Mucosa of stomach (tissue), 1 donor: ENCODE results near the gene MBLAC2.
A peak's percentile ranks its signal among the peaks of the same experiment; 100 is the strongest.

Experiments
- H3K27me3 ChIP-seq: one replicate; pipeline ENCODE4 v1.7.0; 2013; ENCODE audit warnings: mild to moderate bottlenecking, low read length; ENCODE audit not compliant: control insufficient read depth, insufficient read depth
- H3K36me3 ChIP-seq: one replicate; pipeline ENCODE4 v1.7.0; 2013; ENCODE audit warnings: low read length; ENCODE audit not compliant: control insufficient read depth, insufficient read depth
- H3K4me1 ChIP-seq: one replicate; pipeline ENCODE4 v1.7.0; 2013; ENCODE audit warnings: mild to moderate bottlenecking, low read length; ENCODE audit not compliant: control insufficient read depth, insufficient read depth
- H3K4me3 ChIP-seq: one replicate; pipeline ENCODE4 v1.7.0; 2013; ENCODE audit warnings: low read length
- H3K9ac ChIP-seq: one replicate; pipeline ENCODE4 v1.7.0; 2013; ENCODE audit warnings: mild to moderate bottlenecking, low read length, moderate library complexity
- H3K9me3 ChIP-seq: one replicate; pipeline ENCODE4 v1.7.0; 2013; ENCODE audit warnings: mild to moderate bottlenecking, low read length, moderate library complexity; ENCODE audit not compliant: control insufficient read depth
- donor health status: Pancreatic carcinoma.

MBLAC2 gene

DNA sequence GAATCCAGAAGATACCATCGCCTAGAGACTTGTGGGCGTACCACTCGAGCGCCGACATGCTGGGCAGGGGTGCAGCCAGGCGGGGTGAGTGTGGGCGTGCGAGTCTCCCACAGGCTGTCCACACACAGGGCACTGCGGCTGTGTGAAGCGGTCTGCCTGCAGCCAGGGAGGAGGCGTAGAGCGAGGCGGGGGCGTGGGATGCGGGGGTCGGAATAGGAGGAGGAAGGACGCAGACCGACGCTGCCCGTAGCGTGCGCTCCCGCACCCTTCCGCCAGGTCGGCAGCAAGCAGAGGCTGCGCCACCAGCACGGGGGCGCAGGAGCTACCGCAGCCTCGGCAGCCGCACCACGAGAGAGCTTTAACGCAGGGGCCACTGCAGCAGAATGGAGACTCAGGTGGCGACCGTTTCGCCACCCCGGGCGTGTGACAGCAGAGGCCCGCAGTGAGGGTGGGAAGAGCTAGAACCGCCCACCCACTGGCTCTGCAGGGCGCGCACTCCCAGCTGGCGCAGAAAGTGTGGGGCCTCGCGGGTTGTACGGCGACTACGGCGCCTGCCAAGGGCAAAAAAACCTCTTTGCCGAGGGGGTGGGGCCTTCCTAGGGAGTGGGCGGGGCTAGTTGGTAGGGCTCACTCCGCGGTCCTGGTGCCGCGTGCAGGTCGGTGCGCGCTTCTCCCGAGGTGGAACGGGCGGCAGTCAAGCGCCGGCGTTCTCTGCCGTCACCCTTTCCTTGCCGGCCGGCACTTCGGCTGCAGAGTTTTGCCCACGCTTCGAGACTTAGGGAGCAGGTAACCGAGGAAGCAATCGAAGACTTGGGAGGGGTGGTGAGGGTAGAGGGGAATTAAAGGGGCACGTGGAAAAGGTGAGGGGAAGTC, at the start of gene MBLAC2, which contains the start of gene POLR3G:
Gene MBLAC2 (minus strand): TSS at position 537 of the 873 bp plus-strand sequence. CDS start 479 bp downstream, at position 58.
Gene POLR3G (plus strand): TSS at position 630 of the 873 bp plus-strand sequence. CDS start 10,704 bp downstream, outside the sequence.
- H3K27me3 ChIP-seq: no peaks in the 10 kb centered on the region
- peak within 1 kb of the TSS; percentile 94 for H3K4me3 ChIP-seq
- H3K4me1 ChIP-seq: peaks cover 5% of the 10 kb centered on the region
- H3K9ac ChIP-seq: peak within 1 kb of the TSS; percentile 32
- no peaks in the 10 kb centered on the region for H3K36me3 ChIP-seq
- no peaks in the 10 kb centered on the region for H3K9me3 ChIP-seq

DNA sequence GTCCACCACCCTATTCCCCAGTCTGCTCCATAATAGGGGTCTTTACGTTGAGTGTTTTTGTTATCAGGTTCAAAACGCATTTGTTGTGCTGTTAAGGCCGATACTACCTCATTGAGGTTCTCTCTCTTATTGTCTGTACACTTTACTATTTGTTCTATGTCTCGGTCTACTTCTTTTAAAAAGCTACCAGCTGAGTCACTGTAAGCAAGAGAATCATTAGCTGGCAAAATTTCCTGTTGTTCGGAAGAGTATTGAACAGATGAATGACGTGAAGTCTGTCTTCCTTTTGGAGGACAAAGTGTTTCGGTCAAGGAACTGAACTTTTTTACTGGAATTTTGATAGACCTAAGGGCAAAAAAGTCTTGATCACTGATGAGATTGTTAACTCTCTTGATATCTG, 44.5 kb upstream of the MBLAC2 start:
- no peak overlapping the region for H3K4me3 ChIP-seq
- H3K4me1 ChIP-seq: no peaks in the 10 kb centered on the region
- H3K9ac ChIP-seq: no peak overlapping the region
- no peaks in the 10 kb centered on the region for H3K27me3 ChIP-seq
- H3K36me3 ChIP-seq: peaks cover 7% of the 10 kb centered on the region
- no peaks in the 10 kb centered on the region for H3K9me3 ChIP-seq

DNA sequence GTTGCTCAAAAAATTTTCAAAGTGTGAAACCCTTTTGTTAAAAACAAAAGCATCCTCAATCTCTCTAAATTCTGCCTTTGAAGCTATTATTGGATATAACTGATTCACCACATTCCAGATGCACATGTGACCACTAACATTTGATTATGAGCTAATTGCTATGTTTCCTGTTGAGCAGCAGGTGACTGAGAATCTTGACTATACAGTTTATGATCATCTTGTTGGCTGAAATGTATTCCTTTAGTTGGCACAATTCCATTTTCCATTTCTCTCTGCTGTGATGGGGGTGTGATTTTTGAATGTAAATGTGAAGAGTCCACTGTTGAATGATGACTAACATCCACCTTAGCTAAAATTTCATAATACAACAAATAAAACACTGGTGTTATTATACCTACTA, 44.1 kb upstream of the MBLAC2 start:
- H3K4me3 ChIP-seq: no peak overlapping the region
- no peak overlapping the region for H3K9ac ChIP-seq
- no peaks in the 10 kb centered on the region for H3K27me3 ChIP-seq
- H3K4me1 ChIP-seq: no peaks in the 10 kb centered on the region
- peaks cover 7% of the 10 kb centered on the region for H3K36me3 ChIP-seq
- no peaks in the 10 kb centered on the region for H3K9me3 ChIP-seq

DNA sequence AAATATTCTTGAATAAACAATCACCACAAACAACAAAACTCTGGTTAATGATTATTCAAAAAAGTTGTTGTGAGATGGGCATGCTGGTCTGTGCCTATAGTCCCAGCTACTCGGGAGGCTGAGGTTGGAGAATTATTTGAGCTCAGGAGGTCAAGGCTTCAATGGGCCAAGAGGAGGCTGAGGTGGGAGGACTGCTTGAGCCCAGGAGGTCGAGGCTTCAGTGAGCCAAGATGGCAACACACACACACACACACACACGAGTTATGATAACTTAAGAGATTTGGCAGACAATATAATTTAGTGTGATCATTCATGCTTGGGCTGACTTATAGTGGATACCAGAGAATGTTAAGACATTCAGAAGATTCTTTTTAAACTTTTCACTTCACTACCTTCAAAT, 39.9 kb upstream of the MBLAC2 start:
- peaks cover under 1% of the 10 kb centered on the region for H3K27me3 ChIP-seq
- H3K36me3 ChIP-seq: peaks cover 7% of the 10 kb centered on the region
- no peak overlapping the region for H3K4me3 ChIP-seq
- H3K4me1 ChIP-seq: no peaks in the 10 kb centered on the region
- H3K9ac ChIP-seq: no peak overlapping the region
- no peaks in the 10 kb centered on the region for H3K9me3 ChIP-seq

DNA sequence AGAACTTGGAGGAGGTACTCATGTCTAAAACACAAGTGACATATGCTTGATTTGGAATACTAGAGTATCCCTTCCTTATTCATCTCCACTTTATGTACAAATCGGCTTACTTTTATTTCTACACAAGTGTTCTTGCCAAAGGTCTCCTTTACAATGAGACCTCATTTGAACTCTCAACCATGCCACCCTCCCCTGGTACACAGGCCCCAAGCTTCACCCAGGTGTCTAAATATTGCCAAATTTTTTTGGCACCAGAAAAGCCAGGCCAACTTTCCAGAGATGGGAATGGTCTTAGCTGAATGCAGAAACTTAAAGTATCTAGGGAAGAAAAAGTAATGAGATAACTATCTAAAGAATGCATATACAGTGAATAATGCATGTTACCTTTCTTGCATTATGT, 35.9 kb upstream of the MBLAC2 start:
- Histone ChIP-seq H3K4me3 (no peak overlapping the region), H3K27me3 (peaks cover 3% of the 10 kb centered on the region), H3K4me1 (no peaks in the 10 kb centered on the region), H3K9ac (no peak overlapping the region), H3K9me3 (no peaks in the 10 kb centered on the region), H3K36me3 (no peaks in the 10 kb centered on the region)

DNA sequence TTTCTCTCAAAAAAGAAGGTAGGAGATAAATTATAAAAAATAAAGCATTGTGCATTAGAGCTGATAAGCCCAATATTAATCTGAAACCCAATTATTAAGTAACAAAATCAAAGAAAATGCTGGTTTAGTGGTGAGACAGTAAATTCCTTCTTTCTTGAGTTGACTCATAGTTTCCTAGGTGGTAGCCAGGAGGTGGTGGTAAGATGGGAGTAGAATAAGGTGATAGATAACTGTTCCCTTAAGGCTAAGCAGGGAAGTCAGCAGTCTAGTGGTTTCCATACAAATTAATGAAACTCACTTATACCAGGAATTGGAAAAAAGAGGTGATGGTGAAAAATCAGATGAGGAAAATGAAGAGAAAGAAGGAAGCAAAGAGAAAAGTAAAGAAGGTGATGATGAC, 31.6 kb upstream of the MBLAC2 start:
- H3K4me1 ChIP-seq: no peaks in the 10 kb centered on the region
- no peaks in the 10 kb centered on the region for H3K9me3 ChIP-seq
- H3K27me3 ChIP-seq: peaks cover 3% of the 10 kb centered on the region
- no peak overlapping the region for H3K9ac ChIP-seq
- H3K4me3 ChIP-seq: no peak overlapping the region
- H3K36me3 ChIP-seq: no peaks in the 10 kb centered on the region

DNA sequence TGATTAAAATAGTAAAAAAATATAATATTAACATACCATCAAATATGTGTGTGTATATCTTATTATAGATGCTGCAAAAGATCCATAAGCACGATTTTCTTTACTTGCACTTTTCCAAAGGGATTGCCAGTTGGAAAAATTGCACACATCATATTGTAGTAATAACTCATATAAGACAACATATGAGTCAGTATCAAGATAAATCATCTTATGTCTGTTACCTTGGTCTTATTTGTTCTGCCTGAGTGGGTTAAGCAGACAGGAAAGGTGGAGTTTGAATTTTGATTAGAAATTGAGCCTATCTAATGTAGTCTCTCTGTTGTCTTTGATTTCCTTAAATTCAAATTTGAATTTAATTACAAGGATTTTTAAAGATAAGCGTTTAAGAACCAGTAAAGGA, 30.2 kb upstream of the MBLAC2 start:
- H3K9me3 ChIP-seq: no peaks in the 10 kb centered on the region
- H3K36me3 ChIP-seq: no peaks in the 10 kb centered on the region
- no peaks in the 10 kb centered on the region for H3K4me1 ChIP-seq
- no peak overlapping the region for H3K4me3 ChIP-seq
- H3K27me3 ChIP-seq: peaks cover 3% of the 10 kb centered on the region
- H3K9ac ChIP-seq: no peak overlapping the region

DNA sequence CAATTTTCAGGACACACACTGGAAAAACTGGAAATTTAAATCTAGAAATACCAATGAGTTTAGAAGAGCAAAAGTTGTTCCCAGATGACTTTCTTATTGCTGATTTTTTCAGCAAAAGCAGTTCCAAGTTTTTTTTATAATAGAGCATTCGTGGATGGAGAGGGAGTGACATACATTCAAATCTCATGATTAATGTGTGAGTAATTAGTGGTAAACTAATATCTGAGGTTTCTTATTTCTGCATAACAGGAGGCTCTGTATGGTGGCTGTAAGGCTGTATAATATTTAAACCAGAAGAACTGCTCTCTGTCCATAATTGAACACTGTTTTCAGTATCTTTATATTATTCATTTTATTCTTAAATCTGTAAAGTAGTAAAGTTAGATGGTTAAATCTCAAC, 29.0 kb upstream of the MBLAC2 start:
- Histone ChIP-seq H3K36me3 (no peaks in the 10 kb centered on the region), H3K4me1 (no peaks in the 10 kb centered on the region), H3K9ac (no peak overlapping the region), H3K27me3 (no peaks in the 10 kb centered on the region), H3K9me3 (no peaks in the 10 kb centered on the region), H3K4me3 (no peak overlapping the region)

DNA sequence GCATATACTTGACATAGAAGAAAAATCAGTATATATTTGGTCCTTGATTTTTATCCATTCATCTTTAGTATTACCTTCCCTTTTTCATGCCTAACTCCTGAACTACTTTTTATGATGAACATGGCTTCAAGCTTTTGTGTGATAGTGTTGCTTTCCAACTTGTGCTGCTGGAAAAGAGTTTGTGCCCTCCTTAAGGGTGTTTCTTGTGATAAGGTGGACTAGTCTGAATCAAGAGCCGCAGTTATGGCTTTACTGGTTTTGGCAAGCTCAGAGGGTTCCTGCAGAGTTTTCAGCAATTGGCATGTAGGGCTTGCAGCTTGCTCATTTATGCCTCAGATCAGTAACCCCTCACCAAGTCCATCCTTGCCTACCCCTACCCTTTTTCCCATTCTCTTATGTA, 20.6 kb upstream of the MBLAC2 start:
- Histone ChIP-seq H3K27me3 (no peaks in the 10 kb centered on the region), H3K9ac (no peak overlapping the region), H3K4me3 (no peak overlapping the region)

DNA sequence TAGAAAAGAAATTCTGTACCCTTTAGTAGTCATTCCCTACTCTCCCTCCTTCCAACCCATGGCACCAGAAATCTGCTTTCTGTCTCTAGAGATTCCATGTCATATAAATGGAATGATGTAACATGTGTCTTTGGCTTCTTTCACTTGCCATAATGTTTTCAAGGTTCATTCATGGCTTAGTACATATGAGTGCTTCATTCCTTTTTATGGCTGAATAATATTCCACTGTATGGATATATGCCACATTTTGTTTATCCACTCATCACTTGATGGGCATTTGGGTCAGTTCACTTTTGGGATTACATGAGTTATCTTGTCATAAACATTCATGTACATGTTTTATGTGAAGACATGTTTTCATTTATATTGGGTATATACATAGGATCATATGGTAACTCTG, 19.5 kb upstream of the MBLAC2 start:
- Histone ChIP-seq H3K9ac (no peak overlapping the region), H3K4me1 (no peaks in the 10 kb centered on the region), H3K4me3 (no peak overlapping the region), H3K36me3 (no peaks in the 10 kb centered on the region), H3K9me3 (no peaks in the 10 kb centered on the region), H3K27me3 (no peaks in the 10 kb centered on the region)

More for the DNA sequence above, 20.6 kb upstream of the MBLAC2 start:
- H3K9me3 ChIP-seq: no peaks in the 10 kb centered on the region
- no peaks in the 10 kb centered on the region for H3K36me3 ChIP-seq
- H3K4me1 ChIP-seq: no peaks in the 10 kb centered on the region

DNA sequence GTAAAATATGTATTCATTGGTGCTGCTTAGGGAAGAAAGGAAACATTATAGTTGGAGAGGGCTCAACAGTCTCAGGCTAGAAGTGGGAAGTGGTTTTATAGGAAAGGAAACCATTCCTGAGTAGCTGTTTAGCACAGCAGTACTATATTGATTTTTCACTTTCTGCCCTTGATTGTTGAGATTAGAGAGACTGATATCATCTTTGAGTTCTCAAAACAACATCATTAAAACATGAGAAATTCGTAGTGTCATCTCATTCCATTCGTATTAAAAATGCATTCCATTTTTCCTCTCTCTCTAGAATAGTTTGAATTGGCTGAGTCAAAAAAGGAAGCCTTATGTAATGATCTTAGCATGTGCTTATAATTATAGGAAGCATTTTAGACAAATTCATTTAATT, 14.2 kb upstream of the MBLAC2 start:
- Histone ChIP-seq H3K4me1 (no peaks in the 10 kb centered on the region), H3K9ac (no peak overlapping the region), H3K9me3 (no peaks in the 10 kb centered on the region), H3K36me3 (no peaks in the 10 kb centered on the region), H3K4me3 (no peak overlapping the region), H3K27me3 (no peaks in the 10 kb centered on the region)

DNA sequence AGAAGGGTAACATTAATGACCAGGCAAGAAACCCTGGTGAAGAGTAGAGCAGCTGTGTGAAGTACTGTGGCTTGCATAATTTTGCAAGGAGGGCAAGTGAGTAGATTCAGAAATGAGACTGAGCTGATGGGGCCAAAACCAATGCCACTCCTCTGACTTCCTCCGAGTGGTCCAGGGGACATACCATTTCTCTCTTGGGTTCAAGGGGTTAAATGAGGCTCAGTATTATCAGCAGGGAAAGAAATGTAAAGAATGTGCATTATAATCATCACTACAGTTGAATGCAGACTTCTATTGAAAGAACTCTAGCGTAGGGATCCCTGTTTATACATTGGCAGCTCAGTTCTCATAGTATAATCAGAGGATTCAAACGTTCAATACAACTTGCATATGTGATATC, 10.0 kb upstream of the MBLAC2 start:
- Histone ChIP-seq H3K27me3 (no peaks in the 10 kb centered on the region), H3K4me1 (no peaks in the 10 kb centered on the region), H3K9ac (no peak overlapping the region), H3K36me3 (no peaks in the 10 kb centered on the region), H3K4me3 (no peak overlapping the region), H3K9me3 (no peaks in the 10 kb centered on the region)
